Epithelial cell of esophagus (primary cell): ENCODE measurements around the gene ZFHX3.
A peak's percentile ranks its signal among the peaks of the same experiment; 100 is the strongest.

Source experiments
- DNase-seq: peaks from one replicate; pipeline ENCODE4 v3.0.0; 2010; ENCODE audit warnings: low read depth
- H3K4me3 ChIP-seq: 2 replicates; pipeline ENCODE4 v1.5.1; 2011; ENCODE audit warnings: mild to moderate bottlenecking, low read length, control low read depth
- TF ChIP-seq, protein P1 (sequence below): IDR thresholded peaks from 2 replicates; pipeline ENCODE4 v1.5.1; 2011; ENCODE audit warnings: low read depth, mild to moderate bottlenecking, low read length, control low read depth, inconsistent platforms; ENCODE audit not compliant: insufficient read depth; ENCODE audit errors: missing control alignments

The ZFHX3 gene

GRCh38 chr16:73046202-73046848 lies 1.6 kb downstream of the ZFHX3 start:
- DNase-seq: no peak
- TF ChIP-seq, protein P1, sequence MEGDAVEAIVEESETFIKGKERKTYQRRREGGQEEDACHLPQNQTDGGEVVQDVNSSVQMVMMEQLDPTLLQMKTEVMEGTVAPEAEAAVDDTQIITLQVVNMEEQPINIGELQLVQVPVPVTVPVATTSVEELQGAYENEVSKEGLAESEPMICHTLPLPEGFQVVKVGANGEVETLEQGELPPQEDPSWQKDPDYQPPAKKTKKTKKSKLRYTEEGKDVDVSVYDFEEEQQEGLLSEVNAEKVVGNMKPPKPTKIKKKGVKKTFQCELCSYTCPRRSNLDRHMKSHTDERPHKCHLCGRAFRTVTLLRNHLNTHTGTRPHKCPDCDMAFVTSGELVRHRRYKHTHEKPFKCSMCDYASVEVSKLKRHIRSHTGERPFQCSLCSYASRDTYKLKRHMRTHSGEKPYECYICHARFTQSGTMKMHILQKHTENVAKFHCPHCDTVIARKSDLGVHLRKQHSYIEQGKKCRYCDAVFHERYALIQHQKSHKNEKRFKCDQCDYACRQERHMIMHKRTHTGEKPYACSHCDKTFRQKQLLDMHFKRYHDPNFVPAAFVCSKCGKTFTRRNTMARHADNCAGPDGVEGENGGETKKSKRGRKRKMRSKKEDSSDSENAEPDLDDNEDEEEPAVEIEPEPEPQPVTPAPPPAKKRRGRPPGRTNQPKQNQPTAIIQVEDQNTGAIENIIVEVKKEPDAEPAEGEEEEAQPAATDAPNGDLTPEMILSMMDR: no peak
- no peak overlapping the region for H3K4me3 ChIP-seq

GRCh38 chr16:73043828-73044467 lies 4.0 kb downstream of the ZFHX3 start:
- TF ChIP-seq, protein P1: no peak
- no peak for DNase-seq
- H3K4me3 ChIP-seq: no peak overlapping the region

- TF ChIP-seq, protein P1: no peak
- no peak for DNase-seq
- H3K4me3 ChIP-seq: no peak overlapping the region
These were observed 5.1 kb downstream of the ZFHX3 start for GRCh38 chr16:73042807-73043206.

GRCh38 chr16:73041676-73042075 lies 6.3 kb downstream of the ZFHX3 start:
- TF ChIP-seq, protein P1: no peak
- no peak for DNase-seq
- H3K4me3 ChIP-seq: no peak overlapping the region

DNA sequence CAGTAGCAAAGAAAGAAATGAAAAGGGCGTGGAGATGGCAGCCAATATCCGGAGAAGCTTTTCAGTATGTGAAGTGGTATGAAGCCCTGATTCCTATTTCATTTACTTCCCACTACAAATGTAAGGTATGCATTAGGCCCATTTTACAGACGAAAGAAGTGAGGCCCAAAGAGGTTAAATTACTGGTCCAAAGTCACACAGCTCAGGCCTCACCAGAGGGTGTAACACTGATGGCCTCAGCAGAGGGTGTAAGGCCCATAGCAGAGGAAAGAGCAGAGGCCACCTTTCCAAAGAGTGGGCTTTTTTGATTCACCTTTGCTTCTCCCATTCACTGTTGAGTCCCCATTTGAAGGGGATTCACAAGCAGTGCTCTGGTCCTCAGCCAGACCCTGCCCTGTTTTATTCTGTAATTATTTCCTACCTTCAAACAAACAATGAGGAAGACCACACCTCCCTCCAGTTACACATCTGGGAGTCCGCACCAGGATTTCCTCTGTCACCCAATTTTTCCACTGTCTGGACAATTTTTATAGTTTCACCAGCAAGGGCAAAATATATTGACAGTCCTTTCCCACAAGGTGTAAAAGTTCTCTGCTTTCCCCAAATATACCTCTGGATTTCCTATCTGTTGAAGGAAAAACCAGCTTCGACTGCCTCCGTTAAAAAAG lies 7.1 kb downstream of the ZFHX3 start:
- H3K4me3 ChIP-seq: no peak overlapping the region
- TF ChIP-seq, protein P1: no peak
- no peak for DNase-seq

- DNase-seq: peak; percentile 47
- TF ChIP-seq, protein P1: no peak
- no peak overlapping the region for H3K4me3 ChIP-seq
These were observed 7.8 kb downstream of the ZFHX3 start for GRCh38 chr16:73040136-73040535.
